ENCODE results near the gene DOCK2.

DNA sequence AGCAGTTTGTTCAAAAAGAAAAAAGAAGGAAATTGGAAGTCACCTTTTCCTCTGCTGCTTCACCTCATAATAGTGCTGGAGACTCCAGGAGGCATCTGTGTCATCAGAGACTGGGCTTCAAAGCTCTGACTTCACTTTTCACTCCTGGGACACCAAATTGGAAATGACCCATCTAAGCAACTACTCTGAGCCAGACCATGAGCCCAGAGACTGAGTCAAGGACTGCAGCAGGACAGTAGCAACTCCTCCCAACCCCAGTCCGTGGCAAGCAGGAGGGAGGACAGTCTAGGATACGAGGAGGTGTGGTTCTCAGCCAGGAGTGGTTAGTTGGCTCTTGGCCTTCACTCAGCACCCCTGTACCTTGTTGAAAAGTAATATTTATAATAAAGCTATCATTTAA, 211.7 kb downstream of the DOCK2 start:
- TF ChIP-seq, protein P1, sequence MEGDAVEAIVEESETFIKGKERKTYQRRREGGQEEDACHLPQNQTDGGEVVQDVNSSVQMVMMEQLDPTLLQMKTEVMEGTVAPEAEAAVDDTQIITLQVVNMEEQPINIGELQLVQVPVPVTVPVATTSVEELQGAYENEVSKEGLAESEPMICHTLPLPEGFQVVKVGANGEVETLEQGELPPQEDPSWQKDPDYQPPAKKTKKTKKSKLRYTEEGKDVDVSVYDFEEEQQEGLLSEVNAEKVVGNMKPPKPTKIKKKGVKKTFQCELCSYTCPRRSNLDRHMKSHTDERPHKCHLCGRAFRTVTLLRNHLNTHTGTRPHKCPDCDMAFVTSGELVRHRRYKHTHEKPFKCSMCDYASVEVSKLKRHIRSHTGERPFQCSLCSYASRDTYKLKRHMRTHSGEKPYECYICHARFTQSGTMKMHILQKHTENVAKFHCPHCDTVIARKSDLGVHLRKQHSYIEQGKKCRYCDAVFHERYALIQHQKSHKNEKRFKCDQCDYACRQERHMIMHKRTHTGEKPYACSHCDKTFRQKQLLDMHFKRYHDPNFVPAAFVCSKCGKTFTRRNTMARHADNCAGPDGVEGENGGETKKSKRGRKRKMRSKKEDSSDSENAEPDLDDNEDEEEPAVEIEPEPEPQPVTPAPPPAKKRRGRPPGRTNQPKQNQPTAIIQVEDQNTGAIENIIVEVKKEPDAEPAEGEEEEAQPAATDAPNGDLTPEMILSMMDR (conservative IDR thresholded peaks at IDR 0.05; ENCODE audit: low read depth, low read length), result no peak
- TF ChIP-seq EZH2 (IDR thresholded peaks at IDR 0.05; ENCODE audit: borderline replicate concordance, low read depth, low read length, poor library complexity, severe bottlenecking), result no peak

All from A673 (cell line).